WERI-Rb-1 (cell line): ENCODE results near the gene POLR1D.

Source experiments
- DNase-seq: peaks from one replicate; pipeline ENCODE4 v3.0.0-alpha.2; 2020
- H3K27ac ChIP-seq: fragments of 250-450 bp; sonication (Bioruptor Pico); 2 replicates; pipeline ENCODE4 v1.5.1; 2020; ENCODE audit warnings: mild to moderate bottlenecking, moderate library complexity
- H3K27me3 ChIP-seq: fragments of 250-450 bp; sonication (Bioruptor Pico); 2 replicates; pipeline ENCODE4 v1.5.1; 2021; ENCODE audit warnings: mild to moderate bottlenecking, low read depth, moderate library complexity; ENCODE audit not compliant: insufficient read depth, severe bottlenecking
- H3K36me3 ChIP-seq: fragments of 250-450 bp; sonication (Bioruptor Pico); 2 replicates; pipeline ENCODE4 v1.5.1; 2020; ENCODE audit warnings: mild to moderate bottlenecking, moderate library complexity
- H3K4me3 ChIP-seq: 2 replicates; pipeline ENCODE4 v1.5.1; 2011; ENCODE audit warnings: low read depth, mild to moderate bottlenecking, control low read depth, low read length
- H3K9me3 ChIP-seq: fragments of 250-450 bp; sonication (Bioruptor Pico); 2 replicates; pipeline ENCODE4 v1.5.1; 2021; ENCODE audit warnings: mild to moderate bottlenecking, moderate library complexity; ENCODE audit not compliant: severe bottlenecking
- TF ChIP-seq, protein P1 (sequence below): IDR thresholded peaks from 2 replicates; pipeline ENCODE4 v1.5.1; 2011; ENCODE audit warnings: low read depth, mild to moderate bottlenecking, control low read depth, inconsistent platforms, low read length

POLR1D gene, protein sequence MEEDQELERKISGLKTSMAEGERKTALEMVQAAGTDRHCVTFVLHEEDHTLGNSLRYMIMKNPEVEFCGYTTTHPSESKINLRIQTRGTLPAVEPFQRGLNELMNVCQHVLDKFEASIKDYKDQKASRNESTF

DNA sequence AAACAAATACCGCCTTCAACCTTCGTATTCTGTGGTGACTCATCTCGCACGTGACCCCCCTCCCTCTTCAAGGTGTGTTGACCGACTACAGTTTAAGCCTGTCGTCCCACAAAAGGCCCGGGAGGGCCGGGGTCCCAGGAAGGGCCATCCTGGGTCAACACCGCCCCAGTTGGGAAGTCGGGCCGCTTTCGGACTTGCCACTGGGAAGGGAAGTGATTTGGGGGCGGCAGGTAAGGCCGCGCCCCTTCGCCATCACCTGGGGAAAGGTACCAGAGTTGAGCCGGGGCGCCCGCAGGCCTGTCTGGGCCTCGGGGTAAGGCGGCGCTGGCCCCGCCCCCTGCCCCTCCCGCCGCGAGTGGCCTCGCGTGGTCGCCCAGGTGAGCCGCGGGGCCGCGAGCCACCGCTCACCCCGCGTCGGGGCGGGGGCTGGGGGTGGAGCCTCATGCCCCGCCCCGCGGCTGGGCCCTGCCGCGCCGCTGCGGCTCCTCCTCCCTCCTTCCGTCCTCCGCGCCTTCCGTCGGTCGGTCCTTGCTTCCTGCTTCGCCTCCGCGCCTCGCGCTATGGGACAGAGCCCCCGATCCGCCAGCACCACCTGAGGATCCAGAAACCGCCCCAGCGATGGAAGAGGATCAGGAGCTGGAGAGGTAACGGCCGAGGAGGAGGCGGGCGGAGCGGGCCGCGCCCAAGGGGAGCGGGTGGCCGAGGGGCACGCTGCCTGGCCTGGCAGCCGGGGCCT is at the start of gene POLR1D:
Gene POLR1D (plus strand): TSS at position 527 of the 736 bp plus-strand sequence. CDS start 92 bp downstream, at position 619.
- peak within 1 kb of the TSS; percentile 89 for H3K27ac ChIP-seq
- peaks cover 33% of the 10 kb centered on the region for H3K36me3 ChIP-seq
- peak within 1 kb of the TSS; percentile 89 for H3K4me3 ChIP-seq
- no peaks in the 10 kb centered on the region for H3K27me3 ChIP-seq
- DNase-seq = peak; percentile 93
- TF ChIP-seq, protein P1, sequence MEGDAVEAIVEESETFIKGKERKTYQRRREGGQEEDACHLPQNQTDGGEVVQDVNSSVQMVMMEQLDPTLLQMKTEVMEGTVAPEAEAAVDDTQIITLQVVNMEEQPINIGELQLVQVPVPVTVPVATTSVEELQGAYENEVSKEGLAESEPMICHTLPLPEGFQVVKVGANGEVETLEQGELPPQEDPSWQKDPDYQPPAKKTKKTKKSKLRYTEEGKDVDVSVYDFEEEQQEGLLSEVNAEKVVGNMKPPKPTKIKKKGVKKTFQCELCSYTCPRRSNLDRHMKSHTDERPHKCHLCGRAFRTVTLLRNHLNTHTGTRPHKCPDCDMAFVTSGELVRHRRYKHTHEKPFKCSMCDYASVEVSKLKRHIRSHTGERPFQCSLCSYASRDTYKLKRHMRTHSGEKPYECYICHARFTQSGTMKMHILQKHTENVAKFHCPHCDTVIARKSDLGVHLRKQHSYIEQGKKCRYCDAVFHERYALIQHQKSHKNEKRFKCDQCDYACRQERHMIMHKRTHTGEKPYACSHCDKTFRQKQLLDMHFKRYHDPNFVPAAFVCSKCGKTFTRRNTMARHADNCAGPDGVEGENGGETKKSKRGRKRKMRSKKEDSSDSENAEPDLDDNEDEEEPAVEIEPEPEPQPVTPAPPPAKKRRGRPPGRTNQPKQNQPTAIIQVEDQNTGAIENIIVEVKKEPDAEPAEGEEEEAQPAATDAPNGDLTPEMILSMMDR = no peak
- no peaks in the 10 kb centered on the region for H3K9me3 ChIP-seq

DNA sequence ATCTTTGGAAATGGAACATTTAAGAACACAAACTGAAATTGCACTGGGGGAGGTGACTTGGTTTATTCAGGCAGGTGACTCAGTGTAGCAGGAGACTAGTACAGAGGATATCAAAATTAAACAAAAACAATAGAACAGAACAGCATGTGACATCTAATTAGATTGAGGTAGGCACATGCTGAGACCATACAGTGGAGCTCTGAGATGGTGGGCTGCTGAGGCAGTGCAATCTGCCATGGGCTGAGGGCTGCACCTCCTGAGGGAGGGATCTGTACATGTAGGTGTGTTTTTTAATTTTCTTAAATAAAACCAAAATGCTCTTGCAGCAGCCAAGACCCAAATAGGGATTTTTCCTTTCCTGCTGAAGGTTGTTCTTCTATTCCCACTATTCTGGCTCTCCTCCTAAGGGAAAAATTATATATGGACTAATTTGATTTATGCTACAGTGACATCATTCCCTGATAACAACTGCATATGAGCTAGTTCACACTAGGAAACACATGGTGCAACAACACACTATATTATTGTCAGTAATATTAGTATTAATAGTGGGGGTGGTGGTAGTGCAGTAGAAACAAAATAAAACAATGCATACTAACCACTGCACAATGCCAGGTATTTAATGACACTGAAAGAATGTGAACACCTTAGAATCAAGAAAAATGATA is 49.3 kb upstream of the POLR1D start:
- no peak overlapping the region for H3K27ac ChIP-seq
- TF ChIP-seq, protein P1 = no peak
- DNase-seq = no peak
- H3K4me3 ChIP-seq = no peak overlapping the region
- no peaks in the 10 kb centered on the region for H3K9me3 ChIP-seq
- H3K27me3 ChIP-seq = no peaks in the 10 kb centered on the region
- H3K36me3 ChIP-seq = no peaks in the 10 kb centered on the region; the same call in 1 of the 2 replicates

DNA sequence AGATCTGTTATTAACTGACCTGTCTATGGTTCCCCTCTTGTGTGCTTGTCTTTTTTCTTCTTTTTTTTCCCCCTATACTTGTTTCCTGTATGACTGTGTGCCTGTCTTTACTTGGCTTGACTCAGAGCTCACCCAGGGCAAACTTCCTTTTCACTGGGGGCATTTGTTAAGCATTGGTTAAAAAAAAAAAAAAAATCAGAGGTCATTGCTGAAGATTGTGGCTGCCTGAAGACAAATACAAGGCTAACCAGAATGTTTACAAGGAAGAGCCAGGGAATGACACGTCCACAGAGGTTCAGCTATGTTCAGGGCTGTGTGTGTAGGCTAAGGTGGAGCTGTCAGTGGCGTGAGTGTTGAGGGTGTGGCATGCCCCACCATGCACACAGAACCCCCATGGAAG is 48.4 kb upstream of the POLR1D start:
- Histone ChIP-seq H3K36me3 (no peaks in the 10 kb centered on the region), H3K27me3 (no peaks in the 10 kb centered on the region), H3K9me3 (no peaks in the 10 kb centered on the region), H3K27ac (no peak overlapping the region), H3K4me3 (no peak overlapping the region)
- TF ChIP-seq, protein P1 = no peak
- no peak for DNase-seq

DNA sequence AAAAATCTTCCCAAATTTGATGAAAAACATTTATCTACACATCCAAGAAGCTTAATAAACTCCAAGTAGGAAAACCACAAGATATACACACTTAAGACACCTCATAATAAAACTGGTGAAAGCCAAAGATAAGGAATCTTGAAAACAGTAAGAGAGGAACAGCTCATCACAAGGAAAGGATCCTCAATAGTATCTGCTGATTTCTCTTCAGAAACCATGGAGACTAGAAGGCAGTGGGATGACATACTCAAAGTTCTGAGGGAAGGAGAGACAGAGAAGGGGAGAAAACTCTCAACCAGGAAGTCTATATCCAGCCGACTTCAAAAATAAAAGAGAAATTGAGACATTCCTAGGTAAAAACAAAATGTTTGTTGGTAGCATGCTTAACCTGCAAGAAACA is 47.0 kb upstream of the POLR1D start:
- H3K36me3 ChIP-seq = no peaks in the 10 kb centered on the region
- H3K27me3 ChIP-seq = no peaks in the 10 kb centered on the region
- no peak overlapping the region for H3K27ac ChIP-seq
- DNase-seq = no peak
- no peak overlapping the region for H3K4me3 ChIP-seq
- TF ChIP-seq, protein P1 = no peak
- no peaks in the 10 kb centered on the region for H3K9me3 ChIP-seq

DNA sequence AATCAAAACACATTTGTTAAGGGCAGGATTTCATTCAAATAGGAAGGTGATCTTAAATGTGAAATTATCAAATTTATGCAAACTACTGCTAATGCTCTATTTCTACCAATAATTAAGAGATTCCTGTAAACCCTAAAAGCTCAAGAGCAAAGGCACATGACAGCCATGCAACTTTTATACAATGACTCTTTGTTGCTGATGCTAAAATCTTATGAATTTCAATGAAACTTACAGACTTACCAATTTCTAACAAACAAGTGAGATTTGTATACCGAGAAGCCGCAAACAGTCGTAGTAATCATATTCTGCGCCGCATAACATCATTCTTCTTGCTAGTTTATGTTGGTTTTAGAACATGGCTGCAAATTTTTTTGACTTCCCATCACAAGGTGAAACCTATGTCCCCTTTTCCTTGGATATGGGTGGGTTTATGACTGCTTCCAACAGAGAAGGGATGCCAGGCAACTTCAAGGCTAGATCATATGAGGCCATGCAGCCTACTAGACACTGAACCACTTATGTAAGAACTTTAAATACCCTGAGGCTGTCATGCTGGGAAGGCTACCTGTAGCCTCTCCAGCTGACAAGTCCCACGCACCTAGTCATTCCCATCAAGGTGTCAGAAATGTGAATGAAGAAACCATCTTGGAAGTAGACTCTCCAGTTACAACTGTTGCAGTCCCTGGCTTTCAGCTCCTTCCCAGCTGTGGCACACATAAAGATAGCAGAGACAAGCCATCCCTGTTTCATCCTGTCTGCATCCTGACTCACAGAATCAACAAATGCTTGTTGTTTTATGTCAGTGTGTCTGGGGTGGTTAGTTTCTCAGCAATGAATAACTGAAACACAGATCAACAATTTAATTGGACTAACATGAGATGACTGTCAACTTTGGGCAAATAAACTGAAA is 43.3 kb upstream of the POLR1D start:
- H3K27me3 ChIP-seq = no peaks in the 10 kb centered on the region
- no peak for DNase-seq
- H3K4me3 ChIP-seq = no peak overlapping the region
- no peaks in the 10 kb centered on the region; the same call in none of the 2 replicates for H3K36me3 ChIP-seq
- no peak overlapping the region for H3K27ac ChIP-seq
- H3K9me3 ChIP-seq = no peaks in the 10 kb centered on the region
- TF ChIP-seq, protein P1 = no peak
